ENCODE data around the gene BHLHE40. TPM values are rescaled to one million over a fixed set of nuclear protein-coding genes. Genes with fewer than 3 reads are reported as not detected.

Gene BHLHE40
- total and polyA plus RNA-seq, 2 of the 8 experiments (the other 6 are each of a cell fraction or from before 2014, with no cell fraction given) = 1.5 to 2.2 TPM

GRCh38 chr3:4956099-4956498 lies 23.1 kb upstream of the BHLHE40 start:
- ChIA-PET CTCF (ENCODE audit: partially characterized antibody) (interaction anchor here (0.7 to 1.2 kb wide), 2 partner anchors 24 to 191 kb away, joined by 3 read pairs; no protein-coding TSS in a partner anchor), POLR2A (ENCODE audit: partially characterized antibody) (no interaction called here)
- H3K56ac ChIP-seq (replicated peaks; ENCODE audit: insufficient read length, low read depth, low read length) = no peak overlapping the region
- H4K20me1 ChIP-seq (replicated peaks in 1 of 2; ENCODE audit: control insufficient read depth in 1 of 2, insufficient read depth in 2 of 2, low read length in 2 of 2) = no peaks in the 10 kb centered on the region
- H3K36me3 ChIP-seq (ENCODE audit: control insufficient read depth in 2 of 4, insufficient read depth in 4 of 4, low read length in 3 of 4) = no peaks in the 10 kb centered on the region
- no peak overlapping the region for H2BK120ac ChIP-seq (replicated peaks; ENCODE audit: low read depth, low read length)
- H3K4me2 ChIP-seq (ENCODE audit: insufficient read depth in 1 of 2, low read depth in 2 of 2, low read length in 2 of 2) = no peak overlapping the region
- H3K79me2 ChIP-seq (ENCODE audit: control insufficient read depth in 1 of 2, insufficient read depth in 2 of 2, low read length in 2 of 2) = no peaks in the 10 kb centered on the region
- no peak overlapping the region for H2BK15ac ChIP-seq (ENCODE audit: low read length)
- DNase-seq (ENCODE audit: low read depth in 1 of 2, low spot score in 2 of 2) (no peak), FAIRE-seq (no peak)
- H4K8ac ChIP-seq (ENCODE audit: extremely low read depth, insufficient read depth, low read length) = no peak overlapping the region
- H2AK5ac ChIP-seq (ENCODE audit: low read depth, low read length) = no peak overlapping the region
- H2BK12ac ChIP-seq (ENCODE audit: low read depth, low read length) = no peak overlapping the region
- no peak overlapping the region for H2BK5ac ChIP-seq (ENCODE audit: low read depth, low read length)
- H3K18ac ChIP-seq (ENCODE audit: extremely low read depth, low read length) = no peak overlapping the region
- H3K27me3 ChIP-seq (replicated peaks in 1 of 4; ENCODE audit: control insufficient read depth in 3 of 4, extremely low read depth in 1 of 4, insufficient read depth in 3 of 4, low read length in 3 of 4) = no peaks in the 10 kb centered on the region
- no peaks in the 10 kb centered on the region for H3K4me1 ChIP-seq (replicated peaks in 1 of 4; ENCODE audit: control insufficient read depth in 3 of 4, insufficient read depth in 4 of 4, low read length in 3 of 4)
- no peaks in the 10 kb centered on the region for H3K23me2 ChIP-seq (ENCODE audit: low read depth, low read length)
- H3K9ac ChIP-seq (replicated peaks in 1 of 4; ENCODE audit: extremely low read depth in 1 of 4, low read depth in 3 of 4, low read length in 3 of 4) = no peak overlapping the region
- H3K23ac ChIP-seq (ENCODE audit: insufficient read length) = no peak overlapping the region
- H2BK20ac ChIP-seq (ENCODE audit: low read length) = no peak overlapping the region
- H3K4me3 ChIP-seq (ENCODE audit: extremely low read depth in 1 of 4, insufficient read depth in 2 of 4, low read depth in 3 of 4, low read length in 4 of 4) = no peak overlapping the region
- no peak overlapping the region for H3K14ac ChIP-seq (ENCODE audit: insufficient read length)
- 88% methylated on average over 2 of the region's 2 CpGs; no CpG with 5 or more reads in 1 of the 2 experiments for WGBS, 2 experiments (ENCODE audit: extremely low coverage in 1 of 2, insufficient coverage in 1 of 2, insufficient read length in 1 of 2, insufficient replicate concordance in 2 of 2, low coverage in 1 of 2, low lambda C conversion rate in 2 of 2, missing lambda C conversion rate in 1 of 2)
- H3K9me3 ChIP-seq (ENCODE audit: insufficient read depth in 2 of 2, low read depth in 1 of 2, low read length in 1 of 2) = peaks cover 2 to 6% of the 10 kb centered on the region in 2 experiments; a peak in 2 of 4 replicates
- H3K4ac ChIP-seq (replicated peaks; ENCODE audit: insufficient read length, low read depth, low read length) = no peak overlapping the region
- H3K27ac ChIP-seq (ENCODE audit: low read depth, low read length) = no peak overlapping the region
- H2AFZ ChIP-seq (ENCODE audit: low read length) = no peak overlapping the region
- H3K79me1 ChIP-seq (ENCODE audit: low read depth, low read length) = no peaks in the 10 kb centered on the region
- no peak overlapping the region for H4K91ac ChIP-seq (replicated peaks; ENCODE audit: insufficient read length, low read length)
- no peak overlapping the region for H4K5ac ChIP-seq (ENCODE audit: insufficient read length, low read depth, low read length)
- TF ChIP-seq E2F6 (IDR thresholded peaks at IDR 0.05) (no peak), RBBP5 (IDR thresholded peaks at IDR 0.05; ENCODE audit: borderline replicate concordance, low read depth, low read length) (no peak), HDAC2 (IDR thresholded peaks at IDR 0.05; ENCODE audit: borderline replicate concordance in 1 of 2, low read depth in 2 of 2, low read length in 2 of 2) (no peak), SP4 (IDR thresholded peaks at IDR 0.05; ENCODE audit: low read length) (no peak), HDAC6 (IDR thresholded peaks at IDR 0.05; ENCODE audit: low read depth, low read length) (no peak), CBX5 (IDR thresholded peaks at IDR 0.05; ENCODE audit: low read depth, low read length) (no peak), NRF1 (IDR thresholded peaks at IDR 0.05; ENCODE audit: low read depth, low read length) (no peak), KDM5A (IDR thresholded peaks at IDR 0.05; ENCODE audit: low read length) (no peak), SUZ12 (IDR thresholded peaks at IDR 0.05; ENCODE audit: low read length) (no peak), BACH1 (IDR thresholded peaks at IDR 0.05; ENCODE audit: low read length) (no peak), RFX5 (IDR thresholded peaks at IDR 0.05; ENCODE audit: borderline replicate concordance, low read depth, low read length) (no peak), JUN (IDR thresholded peaks at IDR 0.05; ENCODE audit: low read depth, low read length) (no peak)
